Stimulated activated CD8-positive, alpha-beta memory T cell treated with anti-CD3 and anti-CD28 coated beads, Interleukin-12 subunit alpha, Interleukin-12 subunit beta, amount 100 ng/mL, for 24 hours (primary cell): ENCODE measurements around the gene ADGRD1.

Source experiments
- DNase-seq: peaks from one replicate; pipeline ENCODE4 v3.0.0-alpha.2; 2020; ENCODE audit errors: extremely low read depth

The ADGRD1 gene

DNA sequence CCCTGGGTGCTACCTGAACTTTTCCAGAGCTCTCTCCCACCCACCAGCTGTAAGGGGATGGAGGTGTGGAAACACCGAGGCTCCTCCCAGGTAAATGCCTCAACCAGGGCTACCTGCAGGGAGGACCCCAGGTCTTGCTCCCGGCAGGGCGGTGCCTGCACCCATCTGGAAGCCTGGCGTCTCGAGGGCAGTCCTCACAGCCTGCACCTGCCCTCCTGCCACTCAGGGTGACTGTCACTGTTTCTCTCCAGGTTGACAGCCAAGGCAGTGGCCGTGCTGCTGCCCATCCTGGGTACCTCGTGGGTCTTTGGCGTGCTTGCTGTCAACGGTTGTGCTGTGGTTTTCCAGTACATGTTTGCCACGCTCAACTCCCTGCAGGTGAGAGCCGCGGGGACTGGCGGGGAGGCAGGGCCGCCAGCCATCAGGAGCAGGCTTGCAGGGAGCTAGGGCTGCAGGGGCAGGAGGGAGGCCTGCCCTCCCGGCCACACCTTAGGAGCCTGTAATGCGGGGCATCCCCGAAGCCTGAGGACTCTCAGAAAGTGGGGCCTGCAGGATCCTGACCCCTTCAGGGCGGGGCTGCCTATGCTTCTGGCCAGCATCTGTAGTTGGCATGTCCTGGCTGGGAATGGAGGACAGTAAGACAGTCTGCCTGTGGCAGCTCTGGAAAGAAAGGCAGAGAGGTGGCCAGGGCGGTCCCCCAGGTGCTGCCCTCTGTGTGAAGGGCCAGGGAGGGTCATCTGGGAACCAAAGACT lies 182.3 kb downstream of the ADGRD1 start:
- no peak for DNase-seq

GRCh38 chr12:131136539-131136872 lies 182.8 kb downstream of the ADGRD1 start:
- DNase-seq, result no peak

- DNase-seq, result no peak
Measured at GRCh38 chr12:131137009-131137835, 183.5 kb downstream of the ADGRD1 start.

- DNase-seq, result no peak
Measured at GRCh38 chr12:131137836-131138637, 184.3 kb downstream of the ADGRD1 start.

GRCh38 chr12:131138638-131139362 lies 185.1 kb downstream of the ADGRD1 start:
- no peak for DNase-seq

DNA sequence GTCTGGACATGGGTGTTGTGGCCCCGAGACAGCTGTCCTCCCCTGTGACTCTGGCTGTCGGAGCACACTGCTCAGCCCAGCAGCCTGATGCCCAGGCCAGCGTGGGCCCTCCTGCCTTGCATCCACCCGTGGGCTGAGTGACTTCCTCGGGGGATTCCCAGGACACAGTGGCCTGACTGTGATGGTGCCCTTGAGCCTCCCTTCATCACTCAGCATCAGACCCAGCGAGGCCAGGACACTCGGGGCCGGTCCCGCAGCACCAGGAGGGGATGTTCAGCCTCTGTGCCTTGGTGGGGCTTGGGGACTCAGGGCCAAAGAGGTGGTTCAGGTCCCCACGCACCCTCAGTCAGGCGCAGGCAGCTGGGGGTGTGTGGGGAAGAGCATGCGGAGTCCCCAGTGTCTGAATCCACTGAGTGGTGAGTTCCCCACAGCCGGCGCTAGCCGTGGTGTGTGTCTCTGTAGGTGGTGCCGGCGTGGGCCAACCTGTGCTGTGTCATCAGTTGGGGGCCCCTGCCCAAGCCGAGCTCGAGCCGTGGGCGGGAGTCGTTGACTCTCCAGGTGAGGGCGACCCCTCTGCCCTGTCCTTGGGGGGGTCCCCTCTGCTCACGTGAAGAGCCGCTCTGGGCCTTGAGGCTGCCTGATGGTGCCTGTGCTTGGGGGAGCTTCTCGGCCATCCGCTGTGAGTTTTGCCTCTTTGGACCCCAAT lies 185.8 kb downstream of the ADGRD1 start:
- no peak for DNase-seq

DNA sequence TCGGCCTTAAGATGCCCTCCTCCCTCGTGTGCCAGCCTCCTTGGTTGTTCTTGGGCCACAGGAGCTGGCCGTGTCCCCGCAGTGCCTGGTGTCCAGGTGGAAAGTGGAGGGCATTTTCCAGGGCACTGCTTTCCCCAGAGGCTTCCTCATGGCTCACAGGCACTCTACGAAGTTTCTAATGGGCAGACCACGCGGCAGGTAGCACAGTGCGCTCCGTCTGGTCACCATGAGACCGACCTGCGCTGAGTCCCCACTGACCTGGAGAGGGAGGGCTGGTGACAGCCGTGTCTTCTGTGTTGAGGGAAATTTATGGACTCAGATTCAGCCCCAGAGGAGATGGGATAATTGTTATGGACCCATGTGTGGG lies 186.3 kb downstream of the ADGRD1 start:
- no peak for DNase-seq

DNA sequence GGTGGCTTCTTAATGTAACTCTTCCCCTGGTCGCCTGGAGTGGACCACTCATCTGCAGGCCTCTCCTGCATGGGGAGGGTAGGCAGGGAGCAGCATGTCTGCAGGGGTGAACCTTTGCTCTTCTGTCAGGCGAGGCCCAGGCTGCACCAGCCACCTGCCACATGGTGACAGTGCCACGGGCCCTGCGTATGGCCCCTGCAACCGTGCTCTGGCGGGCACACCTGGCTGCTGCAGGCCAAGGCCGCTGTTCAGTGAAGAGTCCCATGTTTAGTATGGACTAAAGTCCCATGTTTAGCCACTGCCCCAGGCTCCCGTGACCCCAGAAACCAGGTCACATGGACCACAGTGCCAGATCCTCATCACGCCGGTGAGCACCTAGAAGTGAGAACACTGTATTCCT lies 187.0 kb downstream of the ADGRD1 start:
- no peak for DNase-seq

DNA sequence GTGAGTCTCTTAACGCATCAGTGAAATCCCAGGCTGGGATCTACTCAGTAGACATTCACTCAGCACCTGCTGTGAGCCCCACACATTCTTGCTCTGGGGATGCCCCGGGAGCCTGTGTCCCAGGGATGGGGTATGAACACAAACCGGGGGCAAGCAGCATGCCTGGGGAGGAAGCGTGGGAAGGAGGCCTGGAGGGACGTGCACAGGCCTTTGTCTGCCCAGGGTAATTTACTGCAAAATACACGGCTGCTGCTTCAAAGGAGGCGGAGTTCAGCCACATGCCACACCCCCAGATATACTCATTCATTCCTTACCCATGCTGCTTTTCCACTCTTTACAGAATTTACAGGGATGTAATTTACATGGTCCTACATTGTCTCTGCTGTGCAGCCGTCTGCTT lies 187.8 kb downstream of the ADGRD1 start:
- no peak for DNase-seq

GRCh38 chr12:131142891-131143657 lies 189.4 kb downstream of the ADGRD1 start:
- DNase-seq, result no peak

DNA sequence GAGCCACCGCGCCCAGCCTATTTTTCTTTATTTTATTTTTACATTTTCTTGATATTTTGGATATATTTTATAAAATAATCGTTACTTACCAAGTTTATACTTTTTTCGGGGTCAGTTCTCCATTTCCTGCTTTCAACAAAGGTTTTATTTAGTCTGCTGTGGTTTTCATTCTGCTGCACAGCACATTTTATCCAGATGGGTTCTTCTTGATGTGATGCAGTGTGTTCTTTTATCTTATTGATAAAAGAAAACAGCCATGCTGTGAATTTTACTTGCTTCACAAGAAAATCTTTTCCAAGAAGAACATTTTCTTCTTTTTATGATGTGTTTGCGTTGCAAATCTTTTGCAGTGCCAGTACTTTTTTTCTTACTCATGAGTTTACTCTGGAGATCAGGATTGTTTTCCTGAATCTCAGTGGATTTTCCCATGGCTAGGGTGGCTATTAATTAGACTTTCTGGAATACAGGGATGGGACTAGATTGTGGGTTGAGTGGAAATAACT lies 192.5 kb downstream of the ADGRD1 start:
- no peak for DNase-seq

DNA sequence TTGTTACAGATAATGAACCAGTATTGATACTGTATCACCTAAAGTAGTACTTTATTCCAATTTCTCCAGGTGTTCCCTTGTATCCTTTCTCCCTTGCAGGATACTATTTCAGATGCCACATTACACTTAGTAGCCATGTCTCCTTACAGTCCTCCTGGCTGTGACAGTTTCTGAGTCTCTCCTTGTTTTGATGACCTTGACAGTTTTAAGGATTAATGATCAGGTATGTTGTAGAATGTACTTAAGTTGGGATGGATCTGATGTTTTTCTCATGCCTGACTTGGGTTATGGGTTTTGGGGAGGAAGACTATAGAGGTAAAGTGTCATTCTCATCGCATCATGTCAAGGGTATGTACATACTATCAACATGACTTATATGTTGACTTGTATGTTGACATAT lies 193.6 kb downstream of the ADGRD1 start:
- DNase-seq, result no peak

GRCh38 chr12:131147894-131148293 lies 194.2 kb downstream of the ADGRD1 start:
- no peak for DNase-seq

DNA sequence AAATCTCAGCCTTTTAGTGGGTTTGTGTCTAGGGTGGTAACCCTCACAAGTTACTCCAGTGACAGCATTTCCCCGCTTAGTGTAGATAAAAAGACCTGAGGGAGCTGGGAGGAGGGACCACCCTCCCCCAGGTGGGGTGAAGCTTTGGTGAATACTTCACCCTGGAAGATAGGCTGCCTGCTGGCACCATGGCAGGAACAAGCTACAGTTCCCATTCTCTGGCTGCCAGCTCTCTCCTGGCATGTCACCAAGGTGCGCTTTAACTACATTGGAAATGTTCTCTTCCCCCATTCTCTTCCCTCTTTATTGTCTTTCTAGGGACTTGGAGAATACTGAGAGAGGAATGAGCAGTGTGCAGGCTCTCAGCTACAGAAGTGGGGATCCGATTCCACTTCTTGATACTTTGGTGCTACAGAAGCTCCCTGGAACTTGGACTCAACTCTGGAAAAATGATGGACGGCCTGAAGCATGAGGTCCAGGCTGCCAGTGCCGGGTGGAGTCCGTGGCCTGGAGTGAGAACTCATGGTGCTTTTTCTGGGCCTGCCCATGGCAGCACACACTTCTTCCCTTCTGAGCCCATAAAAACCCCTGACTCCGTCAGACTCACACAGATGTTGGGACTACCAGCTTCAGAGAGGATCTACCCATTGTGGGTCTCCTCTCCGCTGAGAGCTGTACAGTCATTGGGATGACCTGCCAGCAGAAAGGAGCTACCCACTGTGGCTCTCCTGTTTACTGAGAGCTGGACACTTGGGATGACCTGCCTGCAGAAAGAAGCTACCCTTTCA lies 198.0 kb downstream of the ADGRD1 start:
- no peak for DNase-seq

- no peak for DNase-seq
Measured at GRCh38 chr12:131152587-131152986, 198.9 kb downstream of the ADGRD1 start.

GRCh38 chr12:131153016-131153415 lies 199.3 kb downstream of the ADGRD1 start:
- no peak for DNase-seq

DNA sequence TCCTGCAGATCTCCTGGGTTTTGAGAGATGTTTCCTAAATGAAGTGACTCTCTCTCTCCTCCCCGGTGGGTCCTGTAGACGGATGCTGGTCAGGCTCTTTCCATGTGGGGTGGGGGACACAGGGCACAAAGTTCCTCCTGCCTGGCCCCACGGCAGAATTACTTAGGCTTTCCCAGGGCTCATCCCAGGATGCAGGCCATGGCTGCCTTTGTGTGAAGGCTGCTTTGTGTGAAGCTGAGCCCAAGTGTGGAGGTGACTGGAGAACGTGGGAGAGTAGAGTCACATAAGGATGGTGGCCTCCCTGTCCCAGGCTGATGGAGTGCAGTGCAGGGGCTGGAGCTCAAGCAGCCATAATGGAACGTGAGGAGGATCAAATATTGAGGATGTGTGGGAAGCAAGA lies 200.2 kb downstream of the ADGRD1 start:
- DNase-seq, result no peak

DNA sequence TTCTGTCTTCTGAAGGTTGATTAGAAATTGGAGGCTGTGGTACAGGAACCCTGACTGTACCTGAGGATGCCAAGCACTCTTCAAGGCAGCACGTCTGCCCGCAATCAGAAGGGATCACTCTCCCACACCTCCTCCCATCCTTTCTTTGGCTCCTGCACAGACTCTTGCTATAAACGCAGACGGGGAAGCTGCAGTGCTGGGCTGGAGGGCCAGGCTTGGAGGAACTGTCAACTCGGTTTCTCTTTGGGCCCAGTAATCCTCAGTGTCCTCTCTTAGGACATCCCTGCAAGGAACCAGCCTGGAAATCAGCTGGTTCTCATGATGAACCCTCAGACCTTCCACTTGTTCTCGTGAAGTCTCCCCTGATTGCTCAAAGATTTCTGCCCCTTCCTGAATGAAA lies 201.4 kb downstream of the ADGRD1 start:
- no peak for DNase-seq

- DNase-seq, result no peak
Measured at GRCh38 chr12:131157743-131158142, 204.0 kb downstream of the ADGRD1 start.

DNA sequence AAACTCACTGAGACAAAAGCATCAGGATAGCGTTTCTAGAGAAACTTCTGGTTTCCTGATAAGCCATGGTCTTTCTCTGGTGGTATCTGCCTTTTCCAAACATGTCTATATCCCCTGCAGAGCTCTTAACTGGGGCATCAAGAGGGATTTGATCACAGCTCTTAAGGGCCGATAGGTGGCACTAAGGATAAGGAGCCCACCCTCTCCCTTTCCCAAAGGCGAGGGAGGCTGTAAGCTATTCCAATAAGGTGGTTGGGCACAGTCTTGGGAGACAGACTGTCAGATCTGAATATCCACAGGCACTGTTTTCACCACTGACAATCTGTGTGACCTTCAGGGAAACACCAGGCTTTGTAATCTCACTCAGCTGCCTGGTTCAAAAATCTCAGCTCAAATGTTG lies 206.0 kb downstream of the ADGRD1 start:
- no peak for DNase-seq
